ENCODE results near the gene ADAM33. TPM values are rescaled to one million over a fixed set of nuclear protein-coding genes. Genes with fewer than 3 reads are reported as not detected.

Gene ADAM33
- total and polyA plus RNA-seq, 2 experiments from 2014 or later, result 0.45 to 1.3 TPM

- Histone ChIP-seq H3K27ac (no peak overlapping the region), H3K27me3 (no peaks in the 10 kb centered on the region), H3K9me3 (ENCODE audit: low read depth) (no peaks in the 10 kb centered on the region), H3K4me3 (no peak overlapping the region), H3K4me1 (ENCODE audit: low read depth) (peaks cover 4% of the 10 kb centered on the region), H3K36me3 (no peaks in the 10 kb centered on the region)
- no peak for TF ChIP-seq CTCF (IDR thresholded peaks at IDR 0.05; ENCODE audit: low read depth, low read length)
- no peak for DNase-seq (ENCODE audit: low read depth in 1 of 2, low spot score in 1 of 2)
Observed at GRCh38 chr20:3633913-3634478, 47.8 kb downstream of the ADAM33 start.

GRCh38 chr20:3632311-3633004 is 49.4 kb downstream of the ADAM33 start:
- DNase-seq (ENCODE audit: low read depth in 1 of 2, low spot score in 1 of 2), result no peak
- H3K36me3 ChIP-seq, result no peaks in the 10 kb centered on the region
- H3K9me3 ChIP-seq (ENCODE audit: low read depth), result no peaks in the 10 kb centered on the region
- peaks cover 4% of the 10 kb centered on the region for H3K4me1 ChIP-seq (ENCODE audit: low read depth)
- no peak for TF ChIP-seq CTCF (IDR thresholded peaks at IDR 0.05; ENCODE audit: low read depth, low read length)
- H3K27ac ChIP-seq, result no peak overlapping the region
- H3K4me3 ChIP-seq, result no peak overlapping the region
- H3K27me3 ChIP-seq, result no peaks in the 10 kb centered on the region

GRCh38 chr20:3631534-3631933 is 50.3 kb downstream of the ADAM33 start:
- DNase-seq (ENCODE audit: low read depth in 1 of 2, low spot score in 1 of 2), result no peak
- TF ChIP-seq CTCF (IDR thresholded peaks at IDR 0.05; ENCODE audit: low read depth, low read length), result no peak

DNA sequence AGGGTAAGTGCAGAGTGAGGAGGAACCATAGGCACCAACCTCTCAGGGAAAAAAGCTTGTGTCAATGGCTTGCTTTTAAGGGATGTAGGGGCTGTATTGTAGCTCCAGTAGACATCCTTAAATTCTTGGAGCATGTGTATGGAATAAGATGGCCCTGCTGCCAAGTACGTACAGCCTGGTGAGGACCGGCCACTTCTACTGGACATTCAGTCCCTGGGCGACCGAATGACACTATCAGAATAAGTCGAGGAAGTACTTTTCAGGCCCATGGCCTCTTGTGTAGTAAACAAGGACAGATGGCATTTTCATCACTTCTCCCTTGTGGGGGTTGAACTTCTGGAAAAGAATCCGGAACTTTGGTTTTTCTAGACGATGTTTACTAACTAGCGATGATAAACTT is 51.4 kb downstream of the ADAM33 start:
- Histone ChIP-seq H3K4me3 (no peak overlapping the region), H3K27me3 (no peaks in the 10 kb centered on the region), H3K9me3 (ENCODE audit: low read depth) (no peaks in the 10 kb centered on the region), H3K27ac (no peak overlapping the region), H3K4me1 (ENCODE audit: low read depth) (no peaks in the 10 kb centered on the region), H3K36me3 (no peaks in the 10 kb centered on the region)
- no peak for DNase-seq (ENCODE audit: low read depth in 1 of 2, low spot score in 1 of 2)
- TF ChIP-seq CTCF (IDR thresholded peaks at IDR 0.05; ENCODE audit: low read depth, low read length), result no peak

More at GRCh38 chr20:3631534-3631933, 50.3 kb downstream of the ADAM33 start:
- peaks cover 2% of the 10 kb centered on the region for H3K4me1 ChIP-seq (ENCODE audit: low read depth)
- no peaks in the 10 kb centered on the region for H3K9me3 ChIP-seq (ENCODE audit: low read depth)
- no peaks in the 10 kb centered on the region for H3K27me3 ChIP-seq
- H3K36me3 ChIP-seq, result no peaks in the 10 kb centered on the region
- no peak overlapping the region for H3K27ac ChIP-seq
- no peak overlapping the region for H3K4me3 ChIP-seq

- no peak overlapping the region for H3K27ac ChIP-seq
- no peaks in the 10 kb centered on the region for H3K27me3 ChIP-seq
- H3K4me3 ChIP-seq, result no peak overlapping the region
- H3K9me3 ChIP-seq (ENCODE audit: low read depth), result no peaks in the 10 kb centered on the region
- TF ChIP-seq CTCF (IDR thresholded peaks at IDR 0.05; ENCODE audit: low read depth, low read length), result no peak
- no peaks in the 10 kb centered on the region for H3K4me1 ChIP-seq (ENCODE audit: low read depth)
- H3K36me3 ChIP-seq, result no peaks in the 10 kb centered on the region
- no peak for DNase-seq (ENCODE audit: low read depth in 1 of 2, low spot score in 1 of 2)
Observed at GRCh38 chr20:3629893-3630292, 51.9 kb downstream of the ADAM33 start.
